ENCODE results near the gene AKTIP.

The AKTIP gene

DNA sequence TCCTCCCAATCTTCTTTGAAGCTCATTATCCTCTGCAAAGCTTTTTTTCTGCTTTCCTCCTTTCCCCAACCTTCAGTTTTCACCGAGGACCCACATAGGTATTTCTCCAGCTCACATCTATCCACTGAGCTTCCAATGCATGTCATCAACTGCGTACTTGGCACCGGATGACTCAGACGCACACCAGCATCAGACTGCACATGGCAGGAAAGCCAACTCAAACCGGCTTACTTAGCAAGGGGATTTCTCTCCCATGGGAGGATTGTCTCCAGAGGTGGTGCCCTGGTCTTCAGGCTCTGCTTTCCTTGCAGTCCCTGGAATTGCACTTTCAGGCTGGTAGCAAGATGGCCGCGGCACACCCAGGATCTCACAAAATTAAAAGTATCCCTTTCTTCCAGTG is 1.7 kb upstream of the AKTIP start:
- peak overlapping the region in 1 of 2 donors; percentile 55 for H3K4me3 ChIP-seq (replicated peaks in 1 of 2; ENCODE audit: low read depth in 2 of 2, low read length in 2 of 2)
- TF ChIP-seq, protein P1, sequence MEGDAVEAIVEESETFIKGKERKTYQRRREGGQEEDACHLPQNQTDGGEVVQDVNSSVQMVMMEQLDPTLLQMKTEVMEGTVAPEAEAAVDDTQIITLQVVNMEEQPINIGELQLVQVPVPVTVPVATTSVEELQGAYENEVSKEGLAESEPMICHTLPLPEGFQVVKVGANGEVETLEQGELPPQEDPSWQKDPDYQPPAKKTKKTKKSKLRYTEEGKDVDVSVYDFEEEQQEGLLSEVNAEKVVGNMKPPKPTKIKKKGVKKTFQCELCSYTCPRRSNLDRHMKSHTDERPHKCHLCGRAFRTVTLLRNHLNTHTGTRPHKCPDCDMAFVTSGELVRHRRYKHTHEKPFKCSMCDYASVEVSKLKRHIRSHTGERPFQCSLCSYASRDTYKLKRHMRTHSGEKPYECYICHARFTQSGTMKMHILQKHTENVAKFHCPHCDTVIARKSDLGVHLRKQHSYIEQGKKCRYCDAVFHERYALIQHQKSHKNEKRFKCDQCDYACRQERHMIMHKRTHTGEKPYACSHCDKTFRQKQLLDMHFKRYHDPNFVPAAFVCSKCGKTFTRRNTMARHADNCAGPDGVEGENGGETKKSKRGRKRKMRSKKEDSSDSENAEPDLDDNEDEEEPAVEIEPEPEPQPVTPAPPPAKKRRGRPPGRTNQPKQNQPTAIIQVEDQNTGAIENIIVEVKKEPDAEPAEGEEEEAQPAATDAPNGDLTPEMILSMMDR (IDR thresholded peaks at IDR 0.05; ENCODE audit: low read depth, low read length) = no peak
- DNase-seq (ENCODE audit: low read depth in 2 of 2) = peak; percentile 85 to 95

DNA sequence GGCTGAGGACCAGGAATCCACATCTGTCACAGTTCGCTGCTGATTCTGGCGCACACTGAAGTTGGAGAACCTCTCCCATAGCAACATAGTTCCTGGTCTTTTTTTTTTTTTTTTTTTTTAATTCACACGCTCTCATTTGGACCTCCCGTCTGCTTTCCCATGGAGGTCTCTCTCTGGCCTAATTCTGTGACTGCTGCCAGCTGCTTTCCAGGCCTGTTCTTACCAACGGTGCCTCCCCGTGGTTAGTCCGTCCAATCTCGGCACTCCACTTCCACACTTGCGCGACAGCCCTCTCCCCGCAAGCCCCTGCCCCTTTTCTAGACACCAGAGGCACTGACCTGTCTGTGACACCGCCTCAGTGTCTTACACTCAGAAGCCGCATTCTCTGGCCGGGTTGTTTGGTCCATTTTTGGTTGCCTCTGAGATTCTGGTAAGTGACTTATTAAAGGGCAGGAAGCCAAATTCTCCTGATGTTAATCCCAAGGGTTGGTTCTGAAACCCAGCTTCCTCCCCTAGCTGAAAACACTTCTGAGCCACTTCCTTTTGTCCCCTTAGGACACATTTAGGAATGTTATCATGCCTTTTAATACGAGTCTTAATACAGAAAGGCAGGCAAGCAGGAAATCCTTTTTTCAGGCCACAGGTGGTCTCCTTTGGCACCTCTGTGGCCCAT is 1.1 kb upstream of the AKTIP start:
- H3K4me3 ChIP-seq (replicated peaks in 1 of 2; ENCODE audit: low read depth in 2 of 2, low read length in 2 of 2) = peak overlapping the region; percentile 19 to 55
- peak; percentile 84 to 88 for DNase-seq (ENCODE audit: low read depth in 2 of 2)
- TF ChIP-seq, protein P1 (IDR thresholded peaks at IDR 0.05; ENCODE audit: low read depth, low read length) = no peak

DNA sequence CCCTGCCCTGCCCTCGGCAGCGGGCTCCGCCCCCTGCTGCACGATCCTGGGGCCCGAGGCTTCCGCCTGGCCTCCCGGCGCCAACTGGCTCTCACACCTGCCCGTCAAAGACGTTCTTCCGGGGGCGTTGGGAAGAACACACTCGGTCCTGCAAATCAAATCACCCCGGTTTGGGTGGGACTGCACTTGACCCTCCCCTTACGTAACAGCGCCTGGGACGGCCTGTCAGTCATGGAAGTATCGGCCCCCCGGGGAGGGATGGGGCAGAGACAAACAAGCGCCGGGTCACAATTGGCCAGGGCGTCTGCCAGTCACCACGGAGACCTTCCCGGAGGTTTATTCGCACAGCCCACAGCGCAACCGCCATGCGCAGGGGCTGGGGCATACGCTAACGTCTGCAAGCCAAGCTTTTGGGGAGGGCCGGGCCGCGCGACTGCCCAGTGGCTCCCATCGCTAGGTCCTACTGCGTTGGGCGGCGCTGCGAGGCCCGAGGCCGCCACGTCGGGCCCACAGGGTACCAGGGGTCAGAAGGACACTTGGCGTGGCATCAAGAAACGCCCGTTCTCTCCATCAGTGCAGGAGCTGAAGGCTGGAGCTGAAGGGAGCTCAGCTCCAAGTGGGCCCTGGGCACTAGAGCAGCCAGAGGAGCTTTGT is 388 bp upstream of the AKTIP start:
- H3K4me3 ChIP-seq (replicated peaks in 1 of 2; ENCODE audit: low read depth in 2 of 2, low read length in 2 of 2) = peak overlapping the region; percentile 45 to 83
- peak; percentile 100 for DNase-seq (ENCODE audit: low read depth in 2 of 2)

DNA sequence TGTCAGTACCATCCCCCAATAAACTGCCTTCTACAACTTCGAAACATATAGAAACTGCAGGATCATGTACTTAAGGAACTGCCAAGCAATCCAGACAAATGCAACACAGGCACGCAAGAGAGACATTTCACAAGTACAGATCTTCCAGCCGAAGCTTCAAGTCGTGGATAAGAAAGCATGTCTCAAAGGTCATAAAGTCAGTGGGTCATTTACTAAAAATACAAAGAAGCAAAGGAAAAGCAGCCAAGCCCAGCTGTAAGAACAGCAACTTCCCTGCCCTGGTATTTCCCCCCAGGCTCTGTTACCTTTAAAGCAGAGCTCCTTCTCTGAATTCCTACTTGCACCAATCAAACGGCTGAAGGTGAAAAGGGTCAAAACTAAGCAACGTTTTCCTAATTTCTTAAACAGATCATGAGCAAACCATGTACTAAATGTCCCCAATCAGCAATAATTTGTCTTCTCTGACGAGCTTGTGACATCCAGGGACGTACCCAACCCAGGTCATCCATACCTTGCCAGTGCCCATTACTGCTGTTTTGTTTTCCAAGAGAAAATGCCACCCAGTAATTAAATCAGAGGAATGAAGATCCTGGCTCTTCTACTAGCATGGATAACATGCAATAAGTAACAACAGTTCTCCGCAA is 1.7 kb downstream of the AKTIP start:
- DNase-seq (ENCODE audit: low read depth in 2 of 2) = peak; percentile 11 to 31
- no peak overlapping the region for H3K4me3 ChIP-seq (replicated peaks in 1 of 2; ENCODE audit: low read depth in 2 of 2, low read length in 2 of 2)
- TF ChIP-seq, protein P1 (IDR thresholded peaks at IDR 0.05; ENCODE audit: low read depth, low read length) = no peak

More for the DNA sequence above, 388 bp upstream of the AKTIP start:
- TF ChIP-seq, protein P1 (IDR thresholded peaks at IDR 0.05; ENCODE audit: low read depth, low read length) = no peak

DNA sequence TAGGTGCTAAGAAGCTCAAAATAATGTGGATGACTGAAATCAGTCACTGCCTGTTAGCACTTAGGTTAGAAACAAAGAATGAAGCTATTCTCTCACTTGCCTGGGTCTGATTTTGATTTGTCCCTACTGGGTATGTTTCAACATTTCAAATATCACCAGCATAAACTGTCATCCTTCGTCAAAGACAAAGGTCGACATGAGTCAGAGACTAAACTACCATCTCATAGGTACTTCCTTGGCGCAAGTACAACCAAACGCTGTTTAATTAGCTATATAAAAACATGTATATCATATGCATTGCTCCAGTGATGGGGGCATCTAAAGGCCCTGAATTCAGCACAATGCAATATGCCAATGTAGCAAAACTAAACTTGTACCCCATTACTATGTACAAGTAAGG is 4.0 kb downstream of the AKTIP start:
- TF ChIP-seq, protein P1 (IDR thresholded peaks at IDR 0.05; ENCODE audit: low read depth, low read length) = no peak
- H3K4me3 ChIP-seq (replicated peaks in 1 of 2; ENCODE audit: low read depth in 2 of 2, low read length in 2 of 2) = no peak overlapping the region

DNA sequence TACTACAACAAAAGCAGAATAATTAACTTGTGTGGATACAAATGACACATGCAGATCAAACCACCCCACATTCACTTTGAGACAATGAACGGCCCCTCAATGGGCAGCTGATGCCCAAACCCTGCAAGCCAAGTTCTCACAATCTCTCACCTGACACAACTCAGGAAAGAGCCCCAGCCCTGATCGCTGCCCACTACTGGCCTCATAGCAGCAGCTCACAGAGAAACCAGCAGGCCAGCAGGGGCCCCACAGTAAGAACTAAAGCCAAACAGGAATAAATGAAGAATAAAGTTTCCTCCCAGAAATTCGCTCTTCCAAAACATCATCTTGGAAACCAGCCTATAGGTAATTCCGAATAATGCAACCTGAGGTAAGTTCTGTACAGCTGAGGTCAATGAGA is 7.7 kb downstream of the AKTIP start:
- DNase-seq (ENCODE audit: low read depth in 2 of 2) = no peak
- TF ChIP-seq, protein P1 (IDR thresholded peaks at IDR 0.05; ENCODE audit: low read depth, low read length) = peak; percentile 15
- H3K4me3 ChIP-seq (replicated peaks in 1 of 2; ENCODE audit: low read depth in 2 of 2, low read length in 2 of 2) = no peak overlapping the region

More for the DNA sequence above, 4.0 kb downstream of the AKTIP start:
- DNase-seq (ENCODE audit: low read depth in 2 of 2) = no peak
